Measurements from ENCODE around the gene DPPA3.
"Not testable (repeated sequence)": the region's sequence is repeated elsewhere in the genome, so short reads cannot be mapped to it uniquely, and the experiment has no call there.

Gene DPPA3

GRCh38 chr12:7749442-7749841 lies 38.2 kb downstream of the DPPA3 start:
- DNase-seq (ENCODE audit: low spot score): no peak
- no peak for TF ChIP-seq CTCF (IDR thresholded peaks at IDR 0.05; ENCODE audit: extremely low read depth, insufficient read depth, missing control alignments)
- in situ Hi-C loops (cut with MboI; ENCODE audit: low pct_unique_long_range_greater_than_20kb, low sequenced_read_pairs, unreplicated experiment): no loop called here

GRCh38 chr12:7750350-7750749 lies 39.1 kb downstream of the DPPA3 start:
- in situ Hi-C loops (cut with MboI; ENCODE audit: low pct_unique_long_range_greater_than_20kb, low sequenced_read_pairs, unreplicated experiment): no loop called here
- DNase-seq (ENCODE audit: low spot score): no peak
- TF ChIP-seq CTCF (IDR thresholded peaks at IDR 0.05; ENCODE audit: extremely low read depth, insufficient read depth, missing control alignments): no peak

- DNase-seq (ENCODE audit: low spot score): no peak
- no peak for TF ChIP-seq CTCF (IDR thresholded peaks at IDR 0.05; ENCODE audit: extremely low read depth, insufficient read depth, missing control alignments)
- in situ Hi-C loops (cut with MboI; ENCODE audit: low pct_unique_long_range_greater_than_20kb, low sequenced_read_pairs, unreplicated experiment): no loop called here
These were observed 40.2 kb downstream of the DPPA3 start for GRCh38 chr12:7751394-7751793.

GRCh38 chr12:7751941-7752922 lies 41.0 kb downstream of the DPPA3 start:
- in situ Hi-C loops (cut with MboI; ENCODE audit: low pct_unique_long_range_greater_than_20kb, low sequenced_read_pairs, unreplicated experiment); DNase-seq (ENCODE audit: low spot score): not testable (repeated sequence)

- DNase-seq (ENCODE audit: low spot score); in situ Hi-C loops (cut with MboI; ENCODE audit: low pct_unique_long_range_greater_than_20kb, low sequenced_read_pairs, unreplicated experiment): not testable (repeated sequence)
These were observed 44.4 kb downstream of the DPPA3 start for GRCh38 chr12:7755668-7756067.

GRCh38 chr12:7756993-7757392 lies 45.8 kb downstream of the DPPA3 start:
- no peak for DNase-seq (ENCODE audit: low spot score)
- TF ChIP-seq CTCF (IDR thresholded peaks at IDR 0.05; ENCODE audit: extremely low read depth, insufficient read depth, missing control alignments): no peak
- in situ Hi-C loops (cut with MboI; ENCODE audit: low pct_unique_long_range_greater_than_20kb, low sequenced_read_pairs, unreplicated experiment): no loop called here

GRCh38 chr12:7758766-7759140 lies 47.5 kb downstream of the DPPA3 start:
- no peak for TF ChIP-seq CTCF (IDR thresholded peaks at IDR 0.05; ENCODE audit: extremely low read depth, insufficient read depth, missing control alignments)
- in situ Hi-C loops (cut with MboI; ENCODE audit: low pct_unique_long_range_greater_than_20kb, low sequenced_read_pairs, unreplicated experiment): no loop called here

More at GRCh38 chr12:7758766-7759140, 47.5 kb downstream of the DPPA3 start:
- no peak for DNase-seq (ENCODE audit: low spot score)

All from GM13977 (cell line).